K562 (cell line): ENCODE results near the gene CSK. TPM values are rescaled to one million over a fixed set of nuclear protein-coding genes. Genes with fewer than 3 reads are reported as not detected.

Experiments used
- ATAC-seq: fragments of 200-7000 bp; cut with Tn5 transposase; 3 replicates; pipeline ENCODE4 v1.9.1; 2020; ENCODE audit warnings: moderate library complexity
- BruUV-seq: library from RNA; stranded (reverse); fragments of 400-500 nt; replicated peaks from 2 replicates; lab custom pipeline; 2021; lab: Mats Ljungman, UMichigan
- CTCF ChIA-PET: fragments of 300-600 bp; formaldehyde crosslinking; extraction: SDS; loops from one replicate; lab custom pipeline; 2021; ENCODE audit warnings: low intra/inter-chr PET ratio; lab: Yijun Ruan, JAX
- POLR2A ChIA-PET: fragments of 300-600, 350-650 bp; sonication (Branson Sonifier 250); formaldehyde crosslinking; extraction: SDS; loops from one replicate; lab custom pipeline; 2021; ENCODE audit warnings: antibody characterized with exemption, inconsistent platforms; lab: Yijun Ruan, JAX
- DNase-seq, 4 experiments: peaks; one replicate each; pipeline versions ENCODE4 v3.0.0 to v3.0.0-alpha.2; 2011 to 2018; ENCODE audit warnings: low spot score in 3 of 4, mixed read lengths in 3 of 4; ENCODE audit errors: extremely low read depth in 1 of 4
- FAIRE-seq: peaks from 2 replicates; lab custom pipeline; 2011; peaks lifted over from hg19 to GRCh38; lab: Jason Lieb, UNC
- H2AFZ ChIP-seq: 2 replicates; pipeline ENCODE4 v1.6.0; 2011; ENCODE audit warnings: low read depth, low read length, control low read depth, inconsistent platforms
- H3K27ac ChIP-seq: fragments of 200-600 bp; 3 replicates; pipeline ENCODE4 v1.8.0; 2011; ENCODE audit warnings: low read depth, mild to moderate bottlenecking, control low read depth, inconsistent platforms, low read length, moderate library complexity, mixed read lengths; ENCODE audit errors: extremely low read depth
- H3K27me3 ChIP-seq, 2 experiments: fragments of 300-600 bp in 1 of 2; 2 replicates in 1 of 2; 3 replicates in 1 of 2; pipeline versions ENCODE4 v1.6.0 to v1.8.0; 2011; ENCODE audit warnings: inconsistent platforms in 2 of 2, low read length in 2 of 2, mild to moderate bottlenecking in 1 of 2, mixed read lengths in 1 of 2, moderate library complexity in 1 of 2; ENCODE audit not compliant: control insufficient read depth in 2 of 2, insufficient read depth in 2 of 2
- H3K36me3 ChIP-seq: fragments of 300-600 bp; 3 replicates; pipeline ENCODE4 v1.8.0; 2011; ENCODE audit warnings: mild to moderate bottlenecking, low read length, inconsistent platforms; ENCODE audit not compliant: control insufficient read depth, insufficient read depth
- H3K4me1 ChIP-seq, 2 experiments: fragments of 200-600 bp in 1 of 2; replicated peaks in 1 of 2; 2 replicates in 1 of 2; 3 replicates in 1 of 2; pipeline versions ENCODE4 v1.5.1 to v1.8.0; 2011; ENCODE audit warnings: inconsistent platforms in 2 of 2, low read length in 2 of 2, mild to moderate bottlenecking in 1 of 2, mixed read lengths in 1 of 2, moderate library complexity in 1 of 2; ENCODE audit not compliant: control insufficient read depth in 2 of 2, insufficient read depth in 2 of 2
- H3K4me2 ChIP-seq: 2 replicates; pipeline ENCODE4 v1.6.1; 2011; ENCODE audit warnings: low read length, control low read depth, inconsistent platforms, mixed read lengths; ENCODE audit not compliant: insufficient read depth
- H3K4me3 ChIP-seq: fragments of 200-600 bp; sonication (generic), shearing (Covaris generic); 2 replicates; pipeline ENCODE4 v1.5.1; 2016; ENCODE audit warnings: control low read depth, inconsistent platforms
- H3K79me2 ChIP-seq: fragments of 200-600 bp; 3 replicates; pipeline ENCODE4 v1.8.0; 2011; ENCODE audit warnings: low read length, inconsistent platforms; ENCODE audit not compliant: control insufficient read depth, insufficient read depth
- H3K9ac ChIP-seq, 2 experiments: 2 replicates each; pipeline versions ENCODE4 v1.6.0 to v1.6.1; 2011; ENCODE audit warnings: low read depth in 2 of 2, low read length in 2 of 2, control low read depth in 1 of 2, inconsistent platforms in 1 of 2, mild to moderate bottlenecking in 1 of 2, mixed read lengths in 1 of 2; ENCODE audit not compliant: insufficient read depth in 1 of 2
- H3K9me1 ChIP-seq: one replicate; pipeline ENCODE4 v1.6.0; 2011; ENCODE audit warnings: inconsistent platforms, mild to moderate bottlenecking, low read length, moderate library complexity; ENCODE audit not compliant: control insufficient read depth, insufficient read depth
- H3K9me3 ChIP-seq: replicated peaks from 2 replicates; pipeline ENCODE4 v1.5.1; 2011; ENCODE audit warnings: low read depth, low read length, inconsistent platforms; ENCODE audit not compliant: control insufficient read depth, insufficient read depth
- H4K20me1 ChIP-seq: replicated peaks from 2 replicates; pipeline ENCODE4 v1.6.1; 2011; ENCODE audit warnings: low read length, inconsistent platforms, mixed read lengths; ENCODE audit not compliant: control insufficient read depth, insufficient read depth
- ATF4 ChIP-seq: fragments of 450-650 bp; formaldehyde crosslinking; IDR thresholded peaks from 2 replicates; pipeline ENCODE4 v1.4.0; 2022; ENCODE audit warnings: mild to moderate bottlenecking, moderate library complexity
- BCLAF1 ChIP-seq, 2 experiments: fragments of 450-650 bp in 1 of 2; IDR thresholded peaks; 2 replicates each; pipeline ENCODE4 v1.6.1; 2011 to 2017; ENCODE audit warnings: low read depth in 2 of 2, antibody characterized with exemption in 1 of 2, borderline replicate concordance in 1 of 2, low read length in 1 of 2, mild to moderate bottlenecking in 1 of 2, mixed read lengths in 1 of 2; ENCODE audit not compliant: control insufficient read depth in 1 of 2
- FOSL1 ChIP-seq: fragments of 200-800 bp; sonication (Bioruptor generic); conservative IDR thresholded peaks from 2 replicates; pipeline ENCODE4 v1.6.1; 2016; ENCODE audit warnings: missing genetic modification characterization, missing compliant biosample characterization
- FOXK2 ChIP-seq, 2 experiments: fragments of 450-650 bp; IDR thresholded peaks in 1 of 2; conservative IDR thresholded peaks in 1 of 2; 2 replicates each; pipeline ENCODE4 v1.6.1; 2016; ENCODE audit warnings: low read depth in 2 of 2, mild to moderate bottlenecking in 1 of 2
- NEUROD1 ChIP-seq: fragments of 150-350 bp; IDR thresholded peaks from 2 replicates; pipeline ENCODE4 v1.6.1; 2014; ENCODE audit warnings: borderline replicate concordance, low read length, low read depth; ENCODE audit not compliant: partially characterized antibody
- SIN3A ChIP-seq, 2 experiments: fragments of 150-350 bp in 1 of 2; IDR thresholded peaks; 2 replicates each; pipeline ENCODE4 v1.6.1; 2011 to 2016; ENCODE audit warnings: borderline replicate concordance in 2 of 2, low read depth in 2 of 2, low read length in 2 of 2, mild to moderate bottlenecking in 2 of 2, moderate library complexity in 2 of 2; ENCODE audit not compliant: control insufficient read depth in 1 of 2
- ZBTB11 ChIP-seq, 3 experiments: fragments of 200-800 bp in 1 of 3; fragments of 250-450 bp in 1 of 3; fragments of 450-650 bp in 1 of 3; sonication (Bioruptor Pico) in 1 of 3; sonication (Bioruptor generic) in 1 of 3; formaldehyde crosslinking in 1 of 3; IDR thresholded peaks; 2 replicates each; pipeline versions ENCODE4 v1.6.1 to v1.8.0; 2016 to 2022; ENCODE audit warnings: mild to moderate bottlenecking in 2 of 3, missing genetic modification characterization in 2 of 3, missing compliant biosample characterization in 1 of 3, moderate library complexity in 1 of 3
- ZNF121 ChIP-seq: sonication (generic); formaldehyde crosslinking; conservative IDR thresholded peaks from 2 replicates; pipeline ENCODE4 v1.8.0; 2022; ENCODE audit warnings: missing genetic modification reagents
- ZNF133 ChIP-seq: fragments of 250-450 bp; sonication (Bioruptor Pico); IDR thresholded peaks from 2 replicates; pipeline ENCODE4 v1.4.0; 2020; ENCODE audit warnings: mild to moderate bottlenecking
- ZNF165 ChIP-seq: fragments of 250-450 bp; sonication (Bioruptor Pico); IDR thresholded peaks from 2 replicates; pipeline ENCODE4 v1.4.0; 2020; ENCODE audit warnings: borderline replicate concordance
- WGBS: fragments of 100-300 bp; shearing (Covaris generic); methylation state at CpG from one replicate; pipeline ENCODE4 v1.1.6; 2016; ENCODE audit warnings: low coverage, mixed read lengths; ENCODE audit not compliant: insufficient coverage; ENCODE audit errors: missing lambda C conversion rate; 5-methylcytosine and 5-hydroxymethylcytosine counted together
- in situ Hi-C: fragments of 300-500 bp; cut with MboI; formaldehyde crosslinking; loops from 4 replicates; pipeline ENCODE4 v1.15.0; 2018; ENCODE audit warnings: inconsistent platforms, mixed read lengths
- intact Hi-C: fragments of 100-400 bp; cut with micrococcal nuclease; formaldehyde crosslinking; loops from 2 replicates; pipeline ENCODE4 v1.14.2; 2022
- polyA plus RNA-seq, 8 experiments: library from polyadenylated mRNA; depleted of rRNA in 4 of 8; stranded (reverse) in 5 of 8; unstranded in 3 of 8; fragments of >200 nt; fragmentation: Nextera tagmentation in 2 of 8; fragmentation: Illumina TruSeq in 1 of 8; extraction: Ambion mirVana in 2 of 8; extraction: Trizol in 1 of 8; gene quantifications; 2 replicates each; pipeline versions ENCODE4 v1.2.1 to v1.2.3, GENCODE V29; 2011 to 2014; ENCODE audit warnings: inconsistent platforms in 1 of 8, missing spikeins in 1 of 8
- total RNA-seq, 7 experiments: library from RNA; depleted of rRNA in 6 of 7; stranded (reverse); fragments of >200 nt in 6 of 7; fragmentation: Illumina TruSeq in 2 of 7; extraction: Trizol in 2 of 7; gene quantifications; 2 replicates each; pipeline versions ENCODE4 v1.2.1 to v1.2.3, GENCODE V29; 2011 to 2021; ENCODE audit warnings: low replicate concordance in 1 of 7

Gene CSK
- total and polyA plus RNA-seq, 9 of the 15 experiments (the other 6 are each of a cell fraction or from before 2014, with no cell fraction given): 1.5 to 112 (median 22.5) TPM

GRCh38 chr15:74758736-74759135, 23.1 kb upstream of the CSK start (continued):
- TF ChIP-seq BCLAF1 (IDR thresholded peaks at IDR 0.05; ENCODE audit: borderline replicate concordance in 1 of 2, control insufficient read depth in 1 of 2, low read depth in 2 of 2, low read length in 1 of 2) (no peak), ZNF121 (CRISPR knock-in tag) (no peak)

- Histone ChIP-seq H3K27ac (no peak overlapping the region), H3K36me3 (no peaks in the 10 kb centered on the region), H3K9ac (no peak overlapping the region), H3K27me3 (peaks cover 13 to 51% of the 10 kb centered on the region in 2 experiments; a peak in 3 of 5 replicates), H3K4me3 (no peak overlapping the region), H3K9me3 (no peaks in the 10 kb centered on the region), H3K4me2 (no peak overlapping the region), H3K4me1 (peaks cover 0 to 9% of the 10 kb centered on the region in 2 experiments; a peak in 2 of 5 replicates), H3K9me1 (no peaks in the 10 kb centered on the region), H3K79me2 (no peaks in the 10 kb centered on the region), H2AFZ (no peak overlapping the region), H4K20me1 (peaks cover 6% of the 10 kb centered on the region; the same call in 1 of the 2 replicates)
- ChIA-PET POLR2A (interaction anchor here (0.6 to 0.9 kb wide), 4 partner anchors 48 to 858 kb away, joined by 3 to 5 read pairs (median 3); no protein-coding TSS in a partner anchor), CTCF (no interaction called here)
- TF ChIP-seq ZBTB11 (CRISPR knock-in tag; IDR thresholded peaks at IDR 0.05) (no peak), ZNF133 (CRISPR knock-in tag) (no peak), FOSL1 (tag) (no peak), FOXK2 (conservative IDR thresholded peaks at IDR 0.05 in 1 of 2, IDR thresholded peaks at IDR 0.05 in 1 of 2; ENCODE audit: low read depth in 2 of 2) (no peak), ZNF165 (no peak), SIN3A (IDR thresholded peaks at IDR 0.05; ENCODE audit: borderline replicate concordance in 2 of 2, control insufficient read depth in 1 of 2, low read depth in 2 of 2, low read length in 2 of 2) (no peak), NEUROD1 (no peak), ATF4 (CRISPR knock-in tag) (no peak)
- no TSS peak for BruUV-seq
- DNase-seq: no peak
- WGBS: 6% methylated on average over 6 of the region's 6 CpGs
- FAIRE-seq: no peak
- in situ Hi-C loops (no loop called here), intact Hi-C loops (no loop called here)
- ATAC-seq: no peak
Observed at GRCh38 chr15:74762791-74763150, 19.1 kb upstream of the CSK start.
